Cerebellar nuclear complex (tissue), 1 donor: Measurements from ENCODE around the gene NECAB3.
"Not testable (repeated sequence)": the region's sequence is repeated elsewhere in the genome, so short reads cannot be mapped to it uniquely, and the experiment has no call there.

Experiments
- DNase-seq, 2 experiments: peaks; one replicate each; lab custom pipeline; 2025; lab: John Stamatoyannopoulos, UW

Gene NECAB3, protein sequence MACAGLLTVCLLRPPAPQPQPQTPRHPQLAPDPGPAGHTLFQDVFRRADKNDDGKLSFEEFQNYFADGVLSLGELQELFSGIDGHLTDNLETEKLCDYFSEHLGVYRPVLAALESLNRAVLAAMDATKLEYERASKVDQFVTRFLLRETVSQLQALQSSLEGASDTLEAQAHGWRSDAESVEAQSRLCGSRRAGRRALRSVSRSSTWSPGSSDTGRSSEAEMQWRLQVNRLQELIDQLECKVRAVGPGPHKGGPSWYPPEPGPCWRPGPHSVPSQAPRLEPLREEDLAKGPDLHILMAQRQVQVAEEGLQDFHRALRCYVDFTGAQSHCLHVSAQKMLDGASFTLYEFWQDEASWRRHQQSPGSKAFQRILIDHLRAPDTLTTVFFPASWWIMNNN

DNA sequence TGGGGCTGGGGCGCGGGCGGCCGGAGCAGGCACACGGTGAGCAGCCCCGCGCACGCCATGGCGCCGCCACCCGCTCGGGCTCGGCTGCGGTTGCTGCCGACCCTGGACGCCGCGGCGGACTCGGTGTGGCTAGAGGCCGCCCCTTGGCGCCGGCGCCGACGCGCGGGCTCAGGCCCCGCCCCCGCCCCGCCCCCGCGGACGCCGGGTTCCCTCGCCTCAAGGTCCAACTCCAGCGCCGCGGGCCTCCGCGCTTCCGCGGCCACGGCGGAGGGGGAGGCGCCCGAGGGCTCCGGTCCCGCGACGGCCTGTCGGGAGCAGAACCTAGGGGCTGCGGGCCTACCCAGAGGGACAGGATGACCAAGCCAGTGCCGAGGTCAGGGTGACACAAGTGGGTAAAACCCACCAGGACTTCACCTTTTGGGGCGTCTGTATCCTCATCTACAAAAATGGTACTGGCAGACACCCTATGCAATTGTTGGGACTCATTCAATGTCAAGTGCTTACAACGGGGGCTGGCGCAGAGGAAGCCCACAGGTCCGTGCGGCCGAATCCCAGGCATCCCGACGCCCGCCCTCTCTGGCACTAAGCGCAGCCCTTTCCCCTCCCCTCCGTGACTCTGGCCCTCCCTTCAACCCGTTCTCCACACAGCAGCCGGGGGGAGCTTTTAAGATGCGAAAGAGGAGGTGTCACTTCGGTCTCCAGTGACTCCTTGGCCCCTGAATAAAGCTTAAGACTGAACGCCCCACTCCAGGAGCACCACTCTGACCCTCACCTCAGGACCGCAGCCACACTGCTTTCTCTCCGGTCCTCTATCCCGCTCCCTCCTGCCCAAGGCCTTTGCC is at the start of gene NECAB3:
TSS of gene NECAB3 (minus strand) at position 135 of the 842 bp plus-strand sequence. CDS start at position 59, 76 bp downstream.
- no peak for DNase-seq

- DNase-seq, result no peak
These were observed 47.3 kb upstream of the NECAB3 start for GRCh38 chr20:33721391-33722140.

GRCh38 chr20:33719989-33720709 is 45.9 kb upstream of the NECAB3 start, which contains the start of gene PXMP4:
PXMP4 (minus strand) TSS chr20:33720310; CDS start chr20:33720207, 103 bp downstream.
- peak; percentile 71 to 87 for DNase-seq

DNA sequence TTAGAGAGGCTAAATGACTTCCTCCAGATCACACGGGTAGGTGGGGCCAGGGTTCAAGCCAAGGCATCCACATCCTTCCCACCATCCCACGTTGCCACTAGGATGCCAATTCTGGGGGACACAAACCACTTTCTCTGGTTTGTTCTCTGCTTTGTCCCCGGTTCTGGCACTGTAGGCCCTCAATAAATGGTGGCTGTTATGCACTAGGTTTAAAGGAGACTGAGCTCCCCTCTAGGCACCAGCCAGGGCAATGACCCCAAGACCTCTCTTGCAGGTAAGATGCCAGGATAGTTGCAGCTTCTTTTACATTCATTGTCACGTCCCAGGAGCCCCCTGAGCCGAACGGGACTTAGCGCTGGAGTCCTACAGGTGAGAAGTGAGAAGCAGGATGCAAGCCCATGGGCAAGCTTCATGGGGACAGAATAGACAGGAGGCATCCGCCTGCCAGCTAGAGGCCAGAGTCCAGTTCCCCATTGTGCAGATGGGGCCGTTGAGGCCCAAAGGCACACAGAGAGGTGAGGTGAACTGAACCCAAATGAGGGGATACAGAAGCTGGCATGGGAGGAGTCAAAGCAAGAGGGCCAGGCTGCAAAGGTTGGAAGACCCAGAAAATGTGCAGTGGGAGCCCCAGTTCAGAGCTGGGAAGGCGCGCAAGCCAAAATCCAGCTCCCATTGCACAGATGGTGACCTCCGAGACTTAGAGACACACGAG is 45.2 kb upstream of the NECAB3 start:
- DNase-seq, result no peak

DNA sequence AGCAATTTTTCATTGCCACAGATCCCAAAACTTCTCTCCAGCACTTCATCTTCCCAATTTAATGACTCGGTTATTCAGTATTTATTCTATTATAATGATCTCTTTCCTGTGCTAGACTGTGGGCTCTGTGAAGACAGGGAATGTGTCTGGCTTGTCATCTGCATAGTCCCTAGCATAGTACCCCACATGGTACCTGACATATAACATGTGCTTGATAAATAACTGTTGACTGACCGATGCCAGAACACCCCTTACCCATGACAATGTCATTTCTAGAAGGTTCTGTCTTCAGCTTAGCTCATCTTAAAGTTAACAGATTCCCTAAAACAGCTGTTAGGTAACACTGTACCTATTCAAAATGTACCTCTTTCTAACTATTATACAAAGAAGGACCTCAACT is 42.3 kb upstream of the NECAB3 start:
- no peak for DNase-seq

DNA sequence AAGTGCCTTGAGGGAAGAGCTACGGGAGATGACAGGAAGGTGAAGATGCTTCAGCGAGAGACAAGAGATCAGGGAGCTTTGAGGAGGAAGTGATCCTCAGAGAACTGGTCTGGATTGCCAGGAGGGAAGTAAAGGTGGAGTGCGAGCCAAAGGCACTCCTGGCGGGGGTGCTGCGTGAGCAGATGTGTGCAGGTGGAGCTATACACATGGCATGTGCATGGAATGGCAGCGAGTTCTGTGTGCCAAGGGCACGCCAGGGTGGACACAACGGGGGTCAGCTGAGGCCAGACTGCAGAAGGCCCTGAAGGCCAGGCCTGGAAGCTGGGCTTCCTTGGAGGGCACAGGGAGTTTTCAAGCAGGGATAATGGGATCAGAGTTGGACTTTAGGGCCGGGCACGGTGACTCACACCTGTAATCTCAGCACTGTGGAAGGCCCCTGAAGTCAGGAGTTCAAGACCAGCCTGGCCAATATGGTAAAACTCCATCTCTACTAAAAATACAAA is 39.7 kb upstream of the NECAB3 start:
- no peak for DNase-seq

DNA sequence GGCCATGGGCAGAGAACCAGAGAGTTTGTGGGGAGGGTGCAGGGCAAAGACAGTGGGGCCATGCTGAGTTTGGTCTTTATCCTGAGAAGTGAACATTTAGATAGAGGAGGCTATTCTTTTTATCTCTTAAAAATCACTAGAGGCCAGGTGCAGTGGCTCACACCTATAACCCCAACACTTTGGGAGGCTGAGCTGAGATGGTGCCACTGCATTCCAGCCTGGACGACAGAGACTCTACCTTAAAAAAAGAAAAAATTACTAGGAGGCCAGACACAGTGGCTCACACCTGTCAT is 37.2 kb upstream of the NECAB3 start:
- no peak for DNase-seq

DNA sequence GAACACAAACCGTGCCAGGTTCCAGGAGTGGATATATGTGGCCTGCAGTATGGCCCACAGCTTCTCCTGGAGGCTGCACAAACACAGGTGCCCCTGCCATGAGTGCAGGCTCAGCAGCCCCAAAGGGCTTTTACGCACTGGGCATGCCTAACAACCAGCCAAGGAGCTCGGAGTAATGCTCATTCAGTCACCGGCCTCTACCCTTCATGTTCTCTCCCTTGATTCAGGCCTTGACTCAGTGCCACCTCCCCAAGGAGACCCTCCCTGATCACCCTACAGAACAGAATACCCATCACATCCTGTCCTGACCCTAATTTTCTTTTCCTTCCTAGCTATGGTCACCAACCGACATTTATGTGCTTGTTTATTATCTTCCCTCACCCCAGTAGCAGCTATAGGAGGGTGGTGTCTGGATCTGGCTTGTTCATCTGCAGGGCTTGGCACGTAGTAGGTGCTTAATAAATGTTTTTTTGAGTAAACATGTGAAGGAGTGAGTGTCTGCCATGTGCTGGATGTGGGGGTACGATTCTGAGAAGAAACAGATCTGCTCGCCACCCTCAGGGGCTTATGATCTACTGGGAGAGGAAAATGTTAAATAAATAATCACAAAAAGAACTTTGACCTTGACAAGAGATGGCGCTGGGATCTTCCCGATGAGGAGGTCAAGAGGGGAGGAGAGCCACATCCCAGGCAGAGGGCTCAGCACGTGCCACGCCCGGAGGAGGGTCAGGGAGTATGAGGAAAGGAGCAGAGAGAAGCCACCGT is 36.6 kb upstream of the NECAB3 start:
- DNase-seq, result no peak

DNA sequence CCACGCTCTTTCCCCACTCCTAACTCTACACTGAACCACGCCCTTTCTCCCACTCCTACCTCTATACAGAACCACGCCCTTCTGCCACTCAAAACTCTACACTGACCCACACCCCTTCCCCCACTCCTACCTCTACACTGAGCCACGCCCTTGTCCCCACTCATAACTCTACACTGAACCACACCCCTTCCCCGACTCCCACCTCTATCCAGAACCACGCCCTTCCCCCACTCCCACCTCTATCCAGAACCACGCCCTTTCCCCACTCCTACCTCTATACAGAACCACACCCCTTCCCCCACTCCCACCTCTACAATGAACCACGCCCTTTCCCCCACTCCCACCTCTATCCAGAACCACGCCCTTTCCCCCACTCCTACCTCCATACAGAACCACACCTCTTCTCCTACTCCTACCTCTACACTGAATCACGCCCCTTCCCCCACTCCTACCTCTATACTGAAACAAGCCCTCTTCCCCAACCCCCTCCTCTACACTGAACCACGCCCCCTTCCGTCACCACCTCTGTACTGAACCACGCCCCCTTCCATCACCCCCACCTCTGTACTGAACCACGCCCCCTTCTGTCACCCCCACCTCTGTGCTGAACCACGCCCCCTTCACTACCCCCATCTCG is 35.8 kb upstream of the NECAB3 start:
- DNase-seq, result no peak

DNA sequence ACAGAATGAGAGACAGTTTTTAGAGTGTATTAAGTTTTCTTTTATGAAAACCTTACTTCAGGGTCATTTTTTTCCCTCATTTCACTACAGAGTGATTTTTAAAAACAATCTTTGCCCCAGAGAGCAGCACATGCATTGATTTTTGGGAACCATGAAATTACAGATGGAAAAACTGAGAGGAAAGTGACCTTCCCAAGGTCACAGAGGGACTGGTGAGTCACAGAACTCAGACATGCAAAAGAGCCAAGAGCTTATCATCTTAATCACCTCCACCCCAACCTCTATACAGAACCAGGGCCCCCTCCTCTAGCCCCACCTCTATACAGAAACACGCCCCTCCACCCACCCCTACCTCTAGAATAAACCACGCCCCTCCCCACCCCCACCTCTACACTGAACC is 35.2 kb upstream of the NECAB3 start:
- DNase-seq, result no peak

- no peak for DNase-seq
These were observed 33.4 kb upstream of the NECAB3 start for GRCh38 chr20:33707668-33708067.

DNA sequence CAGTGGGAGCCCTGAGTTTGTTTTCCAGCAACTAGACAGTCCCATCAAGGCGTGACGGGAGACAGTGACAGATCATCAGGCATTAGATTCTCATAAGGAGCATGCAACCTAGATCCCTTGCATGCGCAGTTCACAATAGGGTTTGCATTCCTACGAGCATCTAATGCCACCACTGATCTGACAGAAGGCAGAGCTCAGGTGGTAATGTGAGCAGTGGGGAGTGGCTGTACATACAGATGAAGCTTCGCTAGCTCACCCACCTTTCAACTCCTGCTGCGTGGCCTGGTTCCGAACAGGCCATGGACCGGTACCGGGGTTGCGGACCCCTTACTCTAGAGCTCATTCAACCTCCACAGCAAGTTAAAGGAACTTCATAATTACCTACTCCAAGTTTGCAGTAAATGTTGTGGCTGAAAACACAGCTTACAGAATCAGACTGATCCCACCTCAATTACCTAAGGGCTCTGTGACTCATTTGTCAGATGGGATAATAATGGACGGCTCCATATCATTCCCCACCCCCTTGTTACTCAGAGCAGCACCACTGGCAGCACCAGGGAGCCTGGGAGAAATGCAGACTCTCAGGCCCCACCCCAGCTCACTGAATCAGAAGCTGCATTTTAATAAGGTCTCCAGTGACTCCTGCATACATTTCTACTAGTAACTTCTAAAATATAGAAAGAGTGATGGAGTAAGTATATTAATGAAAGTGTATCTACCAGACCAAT is 30.1 kb upstream of the NECAB3 start:
- no peak for DNase-seq

DNA sequence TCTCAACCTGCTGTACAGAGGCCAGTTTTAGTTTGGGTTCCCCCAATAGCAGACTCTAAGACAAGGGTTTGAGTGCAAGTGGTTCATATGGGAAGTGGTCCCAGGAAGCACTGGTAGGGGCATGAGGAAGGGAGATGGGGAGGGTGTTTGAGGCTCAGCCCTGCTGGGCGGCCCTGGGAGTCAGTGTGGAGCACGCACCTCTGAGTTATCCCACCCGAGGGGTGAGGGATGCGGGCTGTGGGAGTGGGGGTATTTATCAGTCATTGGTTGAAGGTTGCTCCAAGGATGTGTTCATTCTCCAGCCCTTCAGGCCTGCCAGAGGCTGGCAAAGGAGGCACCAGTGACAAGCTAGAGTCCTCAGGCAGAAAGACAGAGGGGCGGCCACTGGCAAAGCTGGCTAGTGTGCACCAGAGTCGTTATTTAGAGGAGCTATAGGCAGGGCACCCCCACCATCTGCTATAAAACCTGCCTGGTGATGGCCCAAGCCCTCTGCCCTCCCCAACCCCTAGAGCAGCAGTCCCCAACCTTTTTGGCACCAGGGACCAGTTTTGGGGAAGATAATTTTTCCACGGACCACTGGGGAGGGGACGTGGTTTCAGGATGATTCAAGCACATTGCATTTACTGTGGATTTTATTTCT is 29.4 kb upstream of the NECAB3 start:
- DNase-seq, result no peak

DNA sequence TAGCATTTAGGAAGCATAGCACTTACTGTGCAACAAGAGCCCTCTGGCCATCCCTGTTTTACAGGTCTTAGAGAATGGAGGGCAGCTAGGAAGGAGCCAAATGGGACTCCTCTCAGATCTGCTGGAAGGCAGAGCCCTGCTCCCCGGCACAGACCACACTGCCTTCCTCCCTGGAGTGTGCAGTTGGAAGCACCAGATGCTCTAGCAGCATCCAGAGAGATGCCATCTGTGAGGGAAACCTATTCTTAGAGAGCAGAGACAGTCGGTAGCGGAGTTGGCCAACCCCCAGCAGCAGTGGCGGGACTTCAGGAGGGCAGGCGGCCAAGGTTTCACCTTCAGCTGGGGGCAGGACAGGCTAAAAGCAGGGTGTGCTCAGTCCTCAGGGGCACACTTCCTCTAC is 28.6 kb upstream of the NECAB3 start:
- peak; percentile 65 to 95 for DNase-seq

DNA sequence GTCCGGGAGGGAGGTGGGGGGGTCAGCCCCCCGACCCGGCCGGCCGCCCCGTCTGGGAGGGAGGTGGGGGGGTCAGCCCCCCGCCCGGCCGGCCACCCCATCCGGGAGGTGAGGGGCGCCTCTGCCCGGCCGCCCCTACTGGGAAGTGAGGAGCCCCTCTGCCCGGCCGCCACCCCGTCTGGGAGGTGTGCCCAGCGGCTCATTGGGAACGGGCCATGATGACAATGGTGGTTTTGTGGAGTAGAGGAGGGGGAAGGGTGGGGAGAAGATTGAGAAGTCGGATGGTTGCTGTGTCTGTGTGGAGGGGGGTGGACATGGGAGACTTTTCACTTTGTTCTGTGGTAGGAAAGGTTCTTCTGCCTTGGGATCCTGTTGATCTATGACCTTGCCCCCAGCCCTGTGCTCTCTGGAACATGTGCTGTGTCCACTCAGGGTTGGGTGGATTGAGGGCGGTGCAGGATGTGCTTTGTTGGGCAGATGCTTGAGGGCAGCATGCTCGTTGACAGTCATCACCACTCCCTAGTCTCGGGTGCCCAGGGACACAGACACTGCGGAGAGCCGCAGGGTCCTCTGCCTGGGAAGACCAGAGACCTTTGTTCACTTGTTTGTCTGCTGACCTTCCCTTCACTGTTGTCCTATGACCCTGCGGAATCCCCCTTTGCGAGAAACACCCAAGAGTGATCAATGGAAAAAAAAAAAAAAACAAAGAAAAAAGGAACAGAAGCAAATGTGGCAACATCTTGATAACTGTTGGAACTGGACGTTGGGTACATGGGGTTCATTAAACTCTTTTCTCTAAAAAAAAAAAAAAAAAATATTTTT is 27.6 kb upstream of the NECAB3 start:
- no peak for DNase-seq

- DNase-seq, result not testable (repeated sequence)
These were observed 26.6 kb upstream of the NECAB3 start for GRCh38 chr20:33700696-33701441.

GRCh38 chr20:33698966-33699365 is 24.7 kb upstream of the NECAB3 start:
- DNase-seq, result not testable (repeated sequence)
